Spleen (tissue), 7 donors: ENCODE measurements around the gene NBDY.

Experiments used
- POLR2AphosphoS5 ChIP-seq, 3 donors: sonication (generic); formaldehyde crosslinking; IDR thresholded peaks; one replicate each; pipeline ENCODE4 v1.5.1; 2017; ENCODE audit warnings: antibody characterized with exemption in 3 of 3
- TF ChIP-seq, protein P1 (sequence below), 11 experiments: fragments of 200-600 bp in 7 of 11; fragments of 450-650 bp in 4 of 11; sonication (generic) in 4 of 11; IDR thresholded peaks in 8 of 11; conservative IDR thresholded peaks in 3 of 11; 1 replicate in 7 of 11; 2 replicates in 4 of 11; pipeline versions ENCODE4 v1.4.0 to v1.8.0; 2016 to 2021; ENCODE audit warnings: antibody characterized with exemption in 11 of 11, inconsistent platforms in 4 of 11, mild to moderate bottlenecking in 1 of 11
- donor health status: DM: no; HTN: no; CAD: no; lungs with moderate emphysema.
- donor health status: DM: no; HTN: no; CAD: no.
- donor health status: DM: no; HTN: no; CAD: no.

DNA sequence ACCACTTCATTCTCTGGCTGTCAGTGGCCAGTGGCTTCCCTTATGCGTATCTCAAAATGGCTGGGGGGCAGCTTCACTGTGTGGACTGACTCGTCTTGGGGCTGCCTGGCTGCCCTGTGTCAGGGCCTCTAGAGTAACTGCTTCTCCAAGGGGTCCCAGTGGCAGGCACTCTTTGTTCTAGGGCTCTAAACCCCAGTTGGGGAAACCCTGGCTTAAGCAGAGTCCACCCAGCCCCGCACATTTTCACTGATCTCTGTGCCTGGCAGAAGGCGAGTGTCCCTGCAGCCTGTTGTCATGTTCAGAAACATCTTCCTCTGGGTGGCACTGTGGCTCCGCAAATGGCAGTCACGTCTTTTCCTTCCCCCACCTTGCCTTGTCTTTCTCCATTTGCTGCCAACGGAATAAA, 59.7 kb downstream of the NBDY start:
- TF ChIP-seq, protein P1, sequence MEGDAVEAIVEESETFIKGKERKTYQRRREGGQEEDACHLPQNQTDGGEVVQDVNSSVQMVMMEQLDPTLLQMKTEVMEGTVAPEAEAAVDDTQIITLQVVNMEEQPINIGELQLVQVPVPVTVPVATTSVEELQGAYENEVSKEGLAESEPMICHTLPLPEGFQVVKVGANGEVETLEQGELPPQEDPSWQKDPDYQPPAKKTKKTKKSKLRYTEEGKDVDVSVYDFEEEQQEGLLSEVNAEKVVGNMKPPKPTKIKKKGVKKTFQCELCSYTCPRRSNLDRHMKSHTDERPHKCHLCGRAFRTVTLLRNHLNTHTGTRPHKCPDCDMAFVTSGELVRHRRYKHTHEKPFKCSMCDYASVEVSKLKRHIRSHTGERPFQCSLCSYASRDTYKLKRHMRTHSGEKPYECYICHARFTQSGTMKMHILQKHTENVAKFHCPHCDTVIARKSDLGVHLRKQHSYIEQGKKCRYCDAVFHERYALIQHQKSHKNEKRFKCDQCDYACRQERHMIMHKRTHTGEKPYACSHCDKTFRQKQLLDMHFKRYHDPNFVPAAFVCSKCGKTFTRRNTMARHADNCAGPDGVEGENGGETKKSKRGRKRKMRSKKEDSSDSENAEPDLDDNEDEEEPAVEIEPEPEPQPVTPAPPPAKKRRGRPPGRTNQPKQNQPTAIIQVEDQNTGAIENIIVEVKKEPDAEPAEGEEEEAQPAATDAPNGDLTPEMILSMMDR (IDR thresholded peaks at IDR 0.05 in 8 of 11, conservative IDR thresholded peaks at IDR 0.05 in 3 of 11), result peak in 4 of 11 experiments; percentile 32 to 50 (median 40)
- no peak for TF ChIP-seq POLR2AphosphoS5 (IDR thresholded peaks at IDR 0.05)
